Hepatocyte (in vitro differentiated cells): Measurements from ENCODE around the gene WFDC9. TPM values are rescaled to one million over a fixed set of nuclear protein-coding genes. Genes with fewer than 3 reads are reported as not detected.
A peak's percentile ranks its signal among the peaks of the same experiment; 100 is the strongest.

ENCODE experiments used
- DNase-seq: peaks from one replicate; pipeline ENCODE4 v3.0.0-alpha.2; 2016; ENCODE audit warnings: low spot score
- H2AFZ ChIP-seq: fragments of 200-600 bp; sonication (generic); 2 replicates; pipeline ENCODE4 v1.6.0; 2016; ENCODE audit warnings: antibody characterized with exemption, mild to moderate bottlenecking
- H3K27ac ChIP-seq: fragments of 200-600 bp; sonication (generic); 2 replicates; pipeline ENCODE4 v1.5.1; 2016; ENCODE audit warnings: mild to moderate bottlenecking
- H3K27me3 ChIP-seq: fragments of 200-600 bp; sonication (generic); 2 replicates; pipeline ENCODE4 v1.6.1; 2016
- H3K36me3 ChIP-seq: fragments of 200-600 bp; sonication (generic); replicated peaks from 2 replicates; pipeline ENCODE4 v1.5.1; 2016; ENCODE audit warnings: low read depth; ENCODE audit not compliant: insufficient read depth
- H3K4me1 ChIP-seq: fragments of 200-600 bp; sonication (generic); 2 replicates; pipeline ENCODE4 v1.5.1; 2016; ENCODE audit warnings: mild to moderate bottlenecking, moderate library complexity; ENCODE audit not compliant: insufficient read depth
- H3K4me2 ChIP-seq: fragments of 200-600 bp; sonication (generic); 2 replicates; pipeline ENCODE4 v1.6.0; 2016
- H3K4me3 ChIP-seq: fragments of 200-600 bp; sonication (generic); 2 replicates; pipeline ENCODE4 v1.5.1; 2016; ENCODE audit warnings: mild to moderate bottlenecking
- H3K79me2 ChIP-seq: fragments of 200-600 bp; sonication (generic); 2 replicates; pipeline ENCODE4 v1.6.0; 2017; ENCODE audit warnings: mild to moderate bottlenecking
- H3K9me2 ChIP-seq: fragments of 200-600 bp; sonication (generic); replicated peaks from 2 replicates; pipeline ENCODE4 v1.6.0; 2017; ENCODE audit warnings: mild to moderate bottlenecking; ENCODE audit not compliant: insufficient read depth
- H3K9me3 ChIP-seq: fragments of 200-600 bp; sonication (generic); 2 replicates; pipeline ENCODE4 v1.5.1; 2016; ENCODE audit warnings: low read depth, mild to moderate bottlenecking
- H4K20me1 ChIP-seq: fragments of 200-600 bp; sonication (generic); 2 replicates; pipeline ENCODE4 v1.6.0; 2016; ENCODE audit warnings: mild to moderate bottlenecking; ENCODE audit not compliant: insufficient read depth, poor library complexity, severe bottlenecking
- CTCF ChIP-seq: fragments of 200-600 bp; sonication (generic); IDR thresholded peaks from 2 replicates; pipeline ENCODE4 v1.5.1; 2016; ENCODE audit warnings: antibody characterized with exemption, mild to moderate bottlenecking; ENCODE audit not compliant: poor library complexity
- EZH2 ChIP-seq: fragments of 200-600 bp; sonication (generic); IDR thresholded peaks from 2 replicates; pipeline ENCODE4 v1.6.1; 2016; ENCODE audit warnings: antibody characterized with exemption, mild to moderate bottlenecking, borderline replicate concordance
- EZH2phosphoT487 ChIP-seq: fragments of 200-600 bp; sonication (generic); IDR thresholded peaks from one replicate; pipeline ENCODE4 v1.6.1; 2018; ENCODE audit warnings: antibody characterized with exemption, mild to moderate bottlenecking, low read depth, moderate library complexity; ENCODE audit not compliant: unreplicated experiment, severe bottlenecking
- WGBS: methylation state at CpG from one replicate; pipeline ENCODE4 v1.1.6; 2016; ENCODE audit warnings: low lambda C conversion rate; ENCODE audit errors: missing lambda C conversion rate; 5-methylcytosine and 5-hydroxymethylcytosine counted together
- polyA plus RNA-seq: library from polyadenylated mRNA; unstranded; fragments of >200 nt; fragmentation: Nextera tagmentation; extraction: Ambion mirVana; gene quantifications from 2 replicates; pipeline ENCODE4 v1.2.1, GENCODE V29; 2016
- total RNA-seq: library from RNA; depleted of rRNA; stranded (reverse); fragments of >200 nt; gene quantifications from 2 replicates; pipeline ENCODE4 v1.2.3, GENCODE V29; 2014

The WFDC9 gene
- total and polyA plus RNA-seq, 2 experiments from 2014 or later, result not detected

- no peaks in the 10 kb centered on the region for H4K20me1 ChIP-seq
- H3K79me2 ChIP-seq, result no peaks in the 10 kb centered on the region
- no peaks in the 10 kb centered on the region for H3K4me1 ChIP-seq
- no peak for DNase-seq
- H3K9me2 ChIP-seq, result no peaks in the 10 kb centered on the region
- H3K36me3 ChIP-seq, result no peaks in the 10 kb centered on the region
- H3K4me3 ChIP-seq, result no peak overlapping the region
- TF ChIP-seq EZH2 (no peak), EZH2phosphoT487 (no peak), CTCF (no peak)
- no peak overlapping the region for H2AFZ ChIP-seq
- 87% methylated on average over 5 of the region's 5 CpGs for WGBS
- H3K27ac ChIP-seq, result no peak overlapping the region
- no peak overlapping the region for H3K4me2 ChIP-seq
- H3K9me3 ChIP-seq, result no peaks in the 10 kb centered on the region
- no peaks in the 10 kb centered on the region for H3K27me3 ChIP-seq
Observed at GRCh38 chr20:45639687-45640086, 8.6 kb upstream of the WFDC9 start.

GRCh38 chr20:45636513-45636912, 5.4 kb upstream of the WFDC9 start:
- no peaks in the 10 kb centered on the region for H3K4me1 ChIP-seq
- H3K79me2 ChIP-seq, result no peaks in the 10 kb centered on the region
- H2AFZ ChIP-seq, result no peak overlapping the region
- WGBS, result 92% methylated on average over 1 of the region's 1 CpG
- H4K20me1 ChIP-seq, result no peaks in the 10 kb centered on the region
- no peak overlapping the region for H3K4me2 ChIP-seq
- H3K4me3 ChIP-seq, result no peak overlapping the region
- H3K36me3 ChIP-seq, result no peaks in the 10 kb centered on the region
- no peak for DNase-seq
- H3K9me3 ChIP-seq, result no peaks in the 10 kb centered on the region
- H3K27me3 ChIP-seq, result no peaks in the 10 kb centered on the region
- TF ChIP-seq CTCF (no peak), EZH2phosphoT487 (no peak), EZH2 (no peak)
- no peaks in the 10 kb centered on the region for H3K9me2 ChIP-seq
- H3K27ac ChIP-seq, result no peak overlapping the region

GRCh38 chr20:45630371-45630770, 713 bp downstream of the WFDC9 start:
- H3K9me2 ChIP-seq, result no peaks in the 10 kb centered on the region
- H4K20me1 ChIP-seq, result no peaks in the 10 kb centered on the region
- no peak overlapping the region for H3K4me3 ChIP-seq
- no peak overlapping the region for H3K4me2 ChIP-seq
- H2AFZ ChIP-seq, result no peak overlapping the region
- H3K36me3 ChIP-seq, result no peaks in the 10 kb centered on the region
- DNase-seq, result no peak
- TF ChIP-seq EZH2phosphoT487 (no peak), CTCF (no peak), EZH2 (no peak)
- no peaks in the 10 kb centered on the region for H3K27me3 ChIP-seq
- H3K4me1 ChIP-seq, result no peaks in the 10 kb centered on the region
- H3K27ac ChIP-seq, result no peak overlapping the region
- H3K79me2 ChIP-seq, result no peaks in the 10 kb centered on the region
- no peaks in the 10 kb centered on the region for H3K9me3 ChIP-seq

GRCh38 chr20:45629496-45630100, 1.5 kb downstream of the WFDC9 start, which contains the start of gene WFDC10A:
Gene WFDC10A (plus strand): TSS chr20:45629739. CDS start chr20:45629814, 75 bp downstream.
- Histone ChIP-seq H3K27ac (no peak within 1 kb of the TSS), H4K20me1 (no peaks in the 10 kb centered on the region), H3K9me2 (no peaks in the 10 kb centered on the region), H3K79me2 (no peaks in the 10 kb centered on the region), H3K27me3 (no peaks in the 10 kb centered on the region), H3K36me3 (no peaks in the 10 kb centered on the region), H3K4me3 (no peak within 1 kb of the TSS), H3K9me3 (no peaks in the 10 kb centered on the region), H3K4me1 (no peaks in the 10 kb centered on the region), H3K4me2 (no peak within 1 kb of the TSS), H2AFZ (no peak within 1 kb of the TSS)
- peak; percentile 72 for DNase-seq
- 13% methylated on average over 9 of the region's 9 CpGs for WGBS
- TF ChIP-seq CTCF (peak; percentile 59), EZH2phosphoT487 (no peak)
